ENCODE data around the gene CIPC.

The CIPC gene

GRCh38 chr14:77141214-77142004 lies 43.4 kb downstream of the CIPC start, which contains the start of gene ZDHHC22:
TSS of gene ZDHHC22 (minus strand) at chr14:77141791. CDS start at chr14:77139738, 2,053 bp downstream.
- ChIA-PET POLR2A (ENCODE audit: low non-redundant PET) (interaction anchor here (0.5 kb wide), 1 partner anchor 32 kb away, joined by 3 read pairs; no protein-coding TSS in a partner anchor), CTCF (interaction anchor here (0.6 to 2.1 kb wide), 3 partner anchors 11 to 62 kb away, joined by 3 to 6 read pairs (median 6); no protein-coding TSS in a partner anchor)
- peak; percentile 28 for TF ChIP-seq CTCF (conservative IDR thresholded peaks at IDR 0.05; ENCODE audit: low read depth)
- no peak within 1 kb of the TSS for H3K27ac ChIP-seq
- no peak for DNase-seq (ENCODE audit: low spot score)

DNA sequence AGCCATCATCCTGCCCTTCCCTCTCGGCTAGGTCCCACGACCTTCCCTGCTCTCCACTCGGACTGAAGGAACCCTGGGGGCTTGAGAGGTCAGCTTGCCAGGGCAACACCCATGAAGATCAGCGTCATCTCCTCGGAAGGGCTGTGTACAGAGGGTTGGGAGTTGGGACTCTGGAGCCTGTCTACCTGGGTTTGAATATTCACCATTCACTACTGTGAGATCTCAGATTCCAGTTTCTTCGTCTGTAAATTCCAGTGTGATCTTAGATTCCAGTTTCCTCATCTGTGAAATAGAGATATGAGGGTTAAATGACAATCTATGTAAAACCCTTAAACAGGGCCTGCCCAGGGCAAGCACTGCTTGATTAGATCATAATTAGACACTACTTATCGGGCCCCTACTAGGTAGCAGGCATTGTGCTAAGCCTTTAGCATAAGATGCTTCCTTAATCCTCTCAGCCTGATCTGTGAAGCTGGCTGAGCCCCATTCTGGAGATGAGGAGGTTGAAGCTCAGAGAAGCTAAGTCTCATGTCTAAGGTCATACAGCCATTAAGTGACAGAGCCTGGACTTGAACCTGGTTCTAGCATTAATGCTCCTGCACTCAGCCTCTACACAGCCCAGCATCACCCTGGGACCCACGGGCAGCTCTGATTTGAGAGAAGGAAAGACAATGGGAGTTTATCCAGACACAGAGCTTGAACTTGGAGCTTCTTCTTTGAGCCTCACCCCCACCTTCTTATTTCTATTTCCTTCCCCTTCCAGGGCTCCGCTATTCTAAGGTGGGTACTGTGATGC lies 44.1 kb downstream of the CIPC start:
- H3K27ac ChIP-seq = no peak overlapping the region
- no peak for TF ChIP-seq CTCF (conservative IDR thresholded peaks at IDR 0.05; ENCODE audit: low read depth)
- POLR2A ChIA-PET (ENCODE audit: low non-redundant PET) = no interaction called here
- DNase-seq (ENCODE audit: low spot score) = no peak
- CTCF ChIA-PET = interaction anchor here (0.5 to 1.4 kb wide), 5 partner anchors 9 to 512 kb away, joined by 3 to 6 read pairs (median 3); no protein-coding TSS in a partner anchor

DNA sequence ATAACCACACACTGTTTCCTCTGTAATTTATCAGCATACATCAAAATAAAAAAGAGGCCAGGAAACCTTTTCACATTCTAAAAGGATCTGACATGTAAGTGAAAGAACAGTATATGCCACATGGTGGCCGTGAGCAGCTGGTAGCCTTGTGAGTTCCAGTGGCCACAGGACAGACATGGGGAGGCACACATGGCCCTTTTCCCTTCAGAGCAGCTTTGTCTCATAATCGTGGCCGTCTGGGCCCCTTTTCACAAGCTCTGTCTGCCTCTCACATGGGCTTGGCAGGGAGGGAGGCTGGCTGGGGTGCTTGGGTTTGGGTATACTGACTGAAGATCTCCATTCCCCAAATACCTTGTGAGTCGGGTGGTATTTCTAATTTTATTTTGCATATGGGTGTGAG lies 45.0 kb downstream of the CIPC start:
- TF ChIP-seq CTCF (conservative IDR thresholded peaks at IDR 0.05; ENCODE audit: low read depth) = no peak
- POLR2A ChIA-PET (ENCODE audit: low non-redundant PET) = no interaction called here
- CTCF ChIA-PET = interaction anchor here (0.6 to 1.4 kb wide), 3 partner anchors 8 to 511 kb away, joined by 3 to 6 read pairs (median 3); no protein-coding TSS in a partner anchor
- no peak for DNase-seq (ENCODE audit: low spot score)
- no peak overlapping the region for H3K27ac ChIP-seq

- no peak overlapping the region for H3K27ac ChIP-seq
- POLR2A ChIA-PET (ENCODE audit: low non-redundant PET) = no interaction called here
- TF ChIP-seq CTCF (conservative IDR thresholded peaks at IDR 0.05; ENCODE audit: low read depth) = no peak
- CTCF ChIA-PET = no interaction called here
- DNase-seq (ENCODE audit: low spot score) = no peak
These were observed 46.5 kb downstream of the CIPC start for GRCh38 chr14:77144412-77145115.

DNA sequence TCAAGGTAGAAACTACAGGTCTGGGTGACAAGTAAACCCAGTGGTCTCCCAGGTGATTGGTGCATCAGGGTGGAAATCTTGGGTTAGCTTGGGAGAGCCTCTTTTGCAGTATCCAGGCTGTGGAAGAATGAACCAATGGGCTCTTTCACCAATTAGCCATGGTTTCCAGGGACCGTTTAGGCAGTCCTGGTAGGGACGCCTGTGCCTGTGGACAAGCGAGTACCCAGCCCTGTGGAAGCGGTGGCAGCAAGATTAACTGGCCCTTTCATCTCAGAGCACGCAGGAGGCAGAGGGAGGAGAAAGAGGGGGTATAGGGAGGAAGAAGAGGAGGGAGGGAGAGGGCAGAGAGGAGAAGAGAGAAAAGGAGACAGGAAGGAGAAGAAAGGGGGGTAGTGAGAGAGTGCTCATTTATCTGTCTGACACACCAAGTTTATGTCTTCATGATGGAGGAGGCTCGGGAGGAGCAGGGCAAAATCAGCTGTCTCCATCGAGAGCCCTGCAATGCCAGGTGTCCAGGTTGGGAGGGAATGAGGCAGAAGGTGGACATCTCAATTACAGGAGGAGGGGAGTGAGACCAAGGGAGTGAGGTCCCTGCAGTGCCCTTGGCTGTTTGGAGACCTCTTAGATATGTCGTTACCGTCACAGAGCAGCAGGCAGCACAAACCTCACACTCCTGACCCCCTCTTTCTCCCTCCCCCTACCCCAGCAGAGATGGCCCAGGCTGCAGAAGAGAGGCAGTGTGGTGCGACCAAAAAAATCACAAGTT lies 48.1 kb downstream of the CIPC start:
- CTCF ChIA-PET = interaction anchor here (1.0 to 1.2 kb wide), 3 partner anchors 18 to 273 kb away, joined by 3 to 5 read pairs (median 3); no protein-coding TSS in a partner anchor
- no peak for TF ChIP-seq CTCF (conservative IDR thresholded peaks at IDR 0.05; ENCODE audit: low read depth)
- H3K27ac ChIP-seq = no peak overlapping the region
- no peak for DNase-seq (ENCODE audit: low spot score)
- POLR2A ChIA-PET (ENCODE audit: low non-redundant PET) = no interaction called here

Data from RWPE1 (cell line).